ENCODE measurements around the gene EEIG1.

- TF ChIP-seq, protein P1, sequence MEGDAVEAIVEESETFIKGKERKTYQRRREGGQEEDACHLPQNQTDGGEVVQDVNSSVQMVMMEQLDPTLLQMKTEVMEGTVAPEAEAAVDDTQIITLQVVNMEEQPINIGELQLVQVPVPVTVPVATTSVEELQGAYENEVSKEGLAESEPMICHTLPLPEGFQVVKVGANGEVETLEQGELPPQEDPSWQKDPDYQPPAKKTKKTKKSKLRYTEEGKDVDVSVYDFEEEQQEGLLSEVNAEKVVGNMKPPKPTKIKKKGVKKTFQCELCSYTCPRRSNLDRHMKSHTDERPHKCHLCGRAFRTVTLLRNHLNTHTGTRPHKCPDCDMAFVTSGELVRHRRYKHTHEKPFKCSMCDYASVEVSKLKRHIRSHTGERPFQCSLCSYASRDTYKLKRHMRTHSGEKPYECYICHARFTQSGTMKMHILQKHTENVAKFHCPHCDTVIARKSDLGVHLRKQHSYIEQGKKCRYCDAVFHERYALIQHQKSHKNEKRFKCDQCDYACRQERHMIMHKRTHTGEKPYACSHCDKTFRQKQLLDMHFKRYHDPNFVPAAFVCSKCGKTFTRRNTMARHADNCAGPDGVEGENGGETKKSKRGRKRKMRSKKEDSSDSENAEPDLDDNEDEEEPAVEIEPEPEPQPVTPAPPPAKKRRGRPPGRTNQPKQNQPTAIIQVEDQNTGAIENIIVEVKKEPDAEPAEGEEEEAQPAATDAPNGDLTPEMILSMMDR (IDR thresholded peaks at IDR 0.05; ENCODE audit: low read length): no peak
- TF ChIP-seq EZH2 (optimal IDR thresholded peaks at IDR 0.05; ENCODE audit: low read depth, low read length): no peak
These were observed 5.1 kb downstream of the EEIG1 start for GRCh38 chr9:127975376-127976315.

Measured in MM.1S (cell line).